ENCODE measurements around the gene PTPN4.
A peak's percentile ranks its signal among the peaks of the same experiment; 100 is the strongest.
"Not testable (repeated sequence)": the region's sequence is repeated elsewhere in the genome, so short reads cannot be mapped to it uniquely, and the experiment has no call there.

PTPN4 gene

GRCh38 chr2:119950966-119951365 is 191.2 kb downstream of the PTPN4 start:
- no peak for DNase-seq

DNA sequence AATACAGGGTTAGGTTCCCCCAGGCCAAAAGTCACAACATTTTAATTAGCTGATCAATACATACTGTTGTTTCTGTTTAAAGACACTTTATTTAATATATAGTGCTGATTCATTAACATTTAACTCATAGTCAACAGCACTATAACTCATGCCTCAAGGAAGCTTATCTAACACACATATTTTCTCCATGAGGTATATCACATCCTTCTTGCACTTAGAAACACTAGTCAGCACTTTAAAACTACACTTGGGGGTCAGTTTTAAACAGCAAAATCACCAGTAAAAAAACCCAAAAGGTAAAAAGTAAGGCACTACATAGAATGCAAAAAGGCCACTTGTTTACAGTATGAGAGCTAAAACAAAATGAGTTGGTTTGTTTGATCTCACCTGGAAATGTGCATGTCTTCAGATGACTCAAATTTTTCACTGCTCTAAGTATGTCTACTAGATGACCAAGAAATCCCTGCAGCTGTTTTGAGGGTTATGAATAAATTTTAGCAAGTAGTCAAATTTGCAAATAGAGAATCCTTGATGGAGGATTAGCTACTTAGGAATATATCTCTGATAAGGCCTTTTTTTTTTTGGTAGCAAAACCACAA is 199.0 kb downstream of the PTPN4 start:
- DNase-seq = no peak

- DNase-seq = no peak
Measured at GRCh38 chr2:119960821-119961220, 201.1 kb downstream of the PTPN4 start.

DNA sequence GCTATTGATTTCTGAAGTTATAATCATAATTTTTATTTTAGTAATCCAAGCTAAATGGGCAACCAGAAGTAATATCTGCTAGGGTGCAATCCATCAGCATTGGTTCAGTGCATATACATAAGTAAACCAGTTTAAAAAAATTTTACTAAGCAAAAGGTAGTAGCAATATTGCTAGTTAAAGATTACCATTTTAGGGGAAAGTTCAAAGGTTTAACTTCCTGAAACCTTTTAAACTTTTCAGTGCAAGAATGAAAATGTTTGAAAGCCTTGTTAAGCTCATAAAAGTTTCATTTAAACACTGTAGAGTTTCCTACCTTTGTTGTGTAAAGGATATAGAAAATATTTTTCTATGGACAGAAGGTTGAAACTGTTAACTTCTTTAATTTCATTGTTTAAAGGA is 222.2 kb downstream of the PTPN4 start:
- DNase-seq = no peak

- no peak for DNase-seq
Measured at GRCh38 chr2:119982506-119982905, 222.8 kb downstream of the PTPN4 start.

DNA sequence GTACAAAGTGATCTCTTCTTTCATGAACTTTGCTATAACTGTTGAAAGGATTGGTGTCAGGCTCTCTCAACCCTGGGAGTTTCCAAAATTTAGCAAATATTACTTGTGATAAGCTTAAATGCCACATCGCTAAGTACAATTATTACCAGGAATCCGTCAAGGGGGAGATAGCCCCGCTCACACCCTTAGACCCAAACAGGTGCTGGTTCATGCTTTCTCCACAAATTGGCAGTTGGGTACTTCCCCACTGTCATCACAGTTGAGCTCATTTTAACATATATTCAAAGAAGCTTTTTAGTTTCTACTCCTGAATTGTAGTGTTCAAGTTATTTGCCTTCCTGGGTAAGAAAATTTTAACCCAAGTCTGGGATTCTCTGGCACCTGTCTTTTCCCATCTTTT is 223.4 kb downstream of the PTPN4 start:
- DNase-seq = no peak

- DNase-seq = no peak
Measured at GRCh38 chr2:119996148-119996547, 236.4 kb downstream of the PTPN4 start.

GRCh38 chr2:119996896-119997891 is 237.5 kb downstream of the PTPN4 start:
- DNase-seq = not testable (repeated sequence)

DNA sequence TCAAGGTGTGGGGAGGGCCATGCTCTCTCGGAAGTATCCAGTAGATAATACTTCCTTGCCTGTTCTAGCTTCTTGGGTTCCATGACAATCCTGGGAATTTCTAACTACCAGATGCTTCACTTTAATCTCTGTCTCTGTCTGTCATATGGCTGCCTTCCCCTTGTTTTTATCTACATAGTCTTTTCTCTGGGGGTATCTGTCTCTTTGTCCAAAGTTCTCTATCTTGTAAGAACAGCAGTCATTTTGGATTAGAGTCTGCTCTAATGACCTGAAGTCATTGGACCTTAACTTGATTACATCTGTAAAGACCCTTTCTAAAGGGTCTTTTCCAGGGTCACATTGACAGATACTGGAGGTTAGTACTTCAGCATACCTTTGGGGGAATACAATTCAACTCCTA is 241.7 kb downstream of the PTPN4 start:
- DNase-seq = no peak

DNA sequence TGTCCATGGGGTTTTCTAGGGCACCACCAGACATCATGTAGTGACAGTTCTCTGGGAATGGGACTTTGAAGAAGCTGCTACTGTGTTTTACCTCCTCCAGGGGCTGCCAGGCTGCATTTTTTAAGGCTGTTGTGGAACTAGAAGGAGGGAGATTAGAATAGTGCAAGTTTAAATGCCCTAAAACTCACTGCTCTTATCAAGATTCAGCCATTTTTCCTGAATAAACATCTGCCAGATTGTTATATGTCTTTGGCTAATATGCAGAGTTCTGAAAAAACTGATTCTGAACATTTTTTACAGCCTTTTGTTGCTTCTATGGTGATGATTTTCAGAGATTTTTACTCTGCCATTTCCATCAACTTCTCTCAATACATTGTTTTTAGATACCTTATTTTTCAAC is 244.5 kb downstream of the PTPN4 start:
- DNase-seq = no peak

- DNase-seq = no peak
Measured at GRCh38 chr2:120005834-120006521, 246.3 kb downstream of the PTPN4 start.

DNA sequence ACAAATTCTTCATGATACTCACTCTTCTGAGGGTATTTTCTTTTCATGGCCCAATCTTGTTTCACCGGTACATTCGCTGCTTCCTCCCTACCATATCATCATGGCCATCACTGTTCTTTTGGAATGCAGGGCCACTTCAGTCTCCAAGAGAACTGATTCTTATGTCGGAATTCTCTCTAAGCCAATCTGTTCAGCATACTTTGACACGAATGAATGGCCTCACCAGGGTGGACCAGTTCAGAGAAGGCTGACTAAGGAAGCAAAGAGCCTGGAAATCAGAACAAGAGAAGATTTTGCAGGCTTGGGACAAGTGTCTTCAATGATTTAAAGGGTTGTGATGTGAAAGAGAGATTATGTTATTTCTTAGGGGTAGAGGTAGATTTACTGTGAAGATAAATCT is 248.1 kb downstream of the PTPN4 start:
- DNase-seq = no peak

- no peak for DNase-seq
Measured at GRCh38 chr2:120012363-120012762, 252.6 kb downstream of the PTPN4 start.

DNA sequence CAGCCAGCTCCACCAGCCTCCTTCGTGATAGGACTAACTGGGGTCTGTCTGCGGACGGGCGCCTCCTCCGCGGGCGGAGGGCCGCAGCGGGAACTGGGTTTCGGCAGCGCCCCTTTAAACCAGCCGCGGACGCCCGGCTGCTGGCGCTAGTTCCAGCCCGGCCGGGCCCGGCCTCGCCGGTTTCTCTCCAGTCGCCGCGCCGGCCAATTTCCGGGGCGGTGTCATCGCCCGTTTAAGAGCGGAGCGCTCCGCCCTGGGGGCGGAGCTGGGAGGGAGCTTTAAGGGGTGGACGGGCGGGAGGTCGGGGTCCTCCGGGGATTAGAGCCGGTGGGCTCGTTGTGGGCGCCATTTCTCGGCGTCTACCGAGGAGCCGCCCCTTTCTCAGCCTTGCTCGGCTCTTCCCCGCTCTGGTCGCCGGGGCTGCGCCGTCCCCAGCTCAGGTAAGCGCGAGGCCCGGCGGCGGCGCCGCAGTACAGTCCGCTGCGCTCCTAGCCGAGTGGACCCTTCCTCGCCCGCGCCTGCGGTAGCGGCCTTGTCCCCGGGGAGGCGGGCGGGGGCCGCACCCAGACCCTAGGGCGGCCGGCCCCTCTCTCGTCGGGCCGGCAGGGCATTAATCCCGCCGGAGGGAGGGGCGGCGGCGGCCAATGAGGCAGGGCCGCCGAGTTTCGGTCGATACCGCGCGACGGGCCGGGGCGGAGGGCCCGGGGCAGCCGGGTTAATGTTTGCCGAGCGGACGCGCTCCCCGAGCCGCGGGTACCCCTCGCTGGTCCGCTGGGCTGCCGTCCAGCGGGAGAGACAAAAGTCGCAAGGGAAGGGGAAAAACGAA is 253.3 kb downstream of the PTPN4 start, which contains the start of gene EPB41L5:
Gene EPB41L5 (plus strand): TSS at position 307 of the 826 bp plus-strand sequence. CDS start 6,008 bp downstream, outside the sequence.
- peak; percentile 90 for DNase-seq

DNA sequence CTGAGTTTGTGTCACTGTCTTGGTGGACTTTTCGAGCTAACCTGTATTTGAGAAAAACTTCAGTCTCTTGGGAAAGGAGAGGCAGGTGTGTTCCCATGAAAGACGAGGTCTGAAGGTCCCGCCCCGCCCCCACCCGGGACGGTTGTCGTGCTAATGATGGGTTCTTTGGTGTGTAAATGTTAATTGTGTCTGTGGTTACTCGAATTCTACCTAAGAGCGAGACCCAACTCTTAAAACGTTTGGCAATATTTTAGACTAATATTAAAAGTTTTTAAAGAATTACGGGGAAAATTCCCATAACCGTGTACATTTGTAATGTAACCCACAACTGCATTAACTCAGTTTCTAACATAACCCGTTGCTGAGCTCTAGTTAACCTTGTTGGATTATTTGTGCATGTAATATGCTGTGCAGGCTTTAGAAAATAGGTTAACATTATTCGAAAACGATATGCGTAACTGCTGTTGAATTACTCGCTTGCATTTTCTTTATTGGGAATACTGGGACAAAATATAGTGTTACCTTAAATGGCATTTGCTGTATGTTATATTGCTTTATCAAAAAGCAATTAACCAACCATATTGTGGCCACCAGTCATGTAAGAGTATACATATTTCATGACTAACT is 254.0 kb downstream of the PTPN4 start:
- DNase-seq = no peak

- peak; percentile 9 for DNase-seq
Measured at GRCh38 chr2:120014226-120014980, 254.7 kb downstream of the PTPN4 start.

DNA sequence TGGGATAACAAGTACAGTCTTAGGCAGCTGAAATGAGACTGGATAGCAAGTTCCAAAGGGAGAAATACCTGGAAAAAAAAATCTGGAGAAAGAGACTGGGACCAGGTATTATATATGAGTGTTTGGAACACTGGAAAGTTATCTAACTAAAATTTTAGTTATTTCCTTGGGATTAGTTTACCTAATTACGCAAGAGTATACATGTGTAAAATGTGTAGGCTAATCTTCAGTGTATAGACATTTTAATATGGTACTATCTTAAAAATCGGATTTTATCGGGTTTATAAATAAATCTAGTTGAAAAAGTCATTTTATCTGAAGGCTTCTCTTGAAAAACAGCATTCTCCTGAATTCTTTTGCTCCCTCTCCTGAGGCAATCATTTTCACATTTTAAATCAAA is 257.1 kb downstream of the PTPN4 start:
- DNase-seq = no peak

DNA sequence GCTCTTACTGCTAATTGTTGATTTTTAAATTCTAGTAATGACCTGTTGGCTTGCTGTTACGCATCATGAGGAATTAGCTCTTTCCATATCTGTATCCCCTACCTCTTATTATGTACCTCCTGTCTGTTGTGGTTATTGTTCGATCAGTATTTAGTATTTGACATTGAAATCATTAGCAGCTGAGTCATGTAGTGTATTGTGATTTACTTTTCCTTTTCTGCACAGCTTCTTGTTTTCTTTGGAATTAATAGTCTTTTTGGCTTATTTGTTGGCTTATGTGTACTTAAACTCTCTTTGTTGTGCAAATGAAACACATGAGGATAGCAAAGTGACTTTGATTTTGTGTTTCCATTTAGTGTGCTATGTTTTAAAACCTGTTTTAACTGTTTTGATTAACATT is 257.5 kb downstream of the PTPN4 start:
- no peak for DNase-seq

DNA sequence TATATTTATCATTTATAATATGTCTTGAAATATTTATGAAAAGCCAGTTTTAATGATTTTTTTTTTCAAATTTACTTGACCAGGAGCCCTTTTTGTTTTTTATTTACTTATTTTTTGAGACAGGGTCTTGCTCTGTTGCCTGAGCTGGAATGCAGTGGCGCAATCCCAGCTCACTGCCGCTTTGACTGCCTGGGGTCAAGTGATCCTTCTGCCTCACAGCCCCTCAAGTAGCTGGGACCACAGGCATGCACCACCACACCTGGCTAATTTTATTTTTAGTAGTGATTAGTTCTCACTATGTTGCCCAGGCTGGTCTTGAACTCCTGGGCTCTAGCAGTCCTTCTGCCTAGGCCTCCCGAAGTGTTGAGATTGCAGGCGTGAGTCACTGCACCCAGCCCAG is 258.8 kb downstream of the PTPN4 start:
- no peak for DNase-seq

GRCh38 chr2:120020554-120020953 is 260.8 kb downstream of the PTPN4 start:
- no peak for DNase-seq

GRCh38 chr2:120022505-120022904 is 262.8 kb downstream of the PTPN4 start:
- DNase-seq = not testable (repeated sequence)

Data from NCI-H1694 (cell line).